Dermis blood vessel endothelial cell (primary cell): ENCODE results near the gene AQP5. TPM values are rescaled to one million over a fixed set of nuclear protein-coding genes. Genes with fewer than 3 reads are reported as not detected.

Experiments used
- DNase-seq: peaks from one replicate; pipeline ENCODE4 v3.0.0; 2010
- total RNA-seq: library from RNA; depleted of rRNA; stranded (reverse); fragments of >200 nt; gene quantifications from 2 replicates; pipeline ENCODE4 v1.2.3, GENCODE V29; 2014

The AQP5 gene
- total RNA-seq, 1 donor from 2014 or later, result 1.4 TPM

- no peak for DNase-seq
Measured at GRCh38 chr12:49932533-49933130, 29.0 kb upstream of the AQP5 start.

GRCh38 chr12:49933796-49934195 lies 27.9 kb upstream of the AQP5 start:
- no peak for DNase-seq

- no peak for DNase-seq
Measured at GRCh38 chr12:49934505-49934904, 27.2 kb upstream of the AQP5 start.

- DNase-seq, result no peak
Measured at GRCh38 chr12:49936925-49937324, 24.7 kb upstream of the AQP5 start.

- DNase-seq, result no peak
Measured at GRCh38 chr12:49937639-49938300, 23.9 kb upstream of the AQP5 start.

- DNase-seq, result no peak
Measured at GRCh38 chr12:49939307-49939706, 22.4 kb upstream of the AQP5 start.

- no peak for DNase-seq
Measured at GRCh38 chr12:49939707-49940106, 22.0 kb upstream of the AQP5 start.

- DNase-seq, result no peak
Measured at GRCh38 chr12:49941556-49942511, 19.8 kb upstream of the AQP5 start.

- DNase-seq, result no peak
Measured at GRCh38 chr12:49942512-49942893, 19.2 kb upstream of the AQP5 start.

GRCh38 chr12:49942921-49943624 lies 18.6 kb upstream of the AQP5 start:
- no peak for DNase-seq

- DNase-seq, result no peak
Measured at GRCh38 chr12:49943625-49943960, 18.1 kb upstream of the AQP5 start.

GRCh38 chr12:49944046-49944445 lies 17.6 kb upstream of the AQP5 start:
- no peak for DNase-seq

GRCh38 chr12:49944718-49945117 lies 17.0 kb upstream of the AQP5 start:
- no peak for DNase-seq

GRCh38 chr12:49945394-49946080 lies 16.1 kb upstream of the AQP5 start:
- DNase-seq, result peak; percentile 89

- DNase-seq, result no peak
Measured at GRCh38 chr12:49946086-49946485, 15.6 kb upstream of the AQP5 start.

GRCh38 chr12:49946497-49946896 lies 15.2 kb upstream of the AQP5 start:
- no peak for DNase-seq

GRCh38 chr12:49947593-49948226 lies 14.0 kb upstream of the AQP5 start:
- no peak for DNase-seq

- no peak for DNase-seq
Measured at GRCh38 chr12:49948866-49949845, 12.5 kb upstream of the AQP5 start.

- no peak for DNase-seq
Measured at GRCh38 chr12:49949866-49950265, 11.8 kb upstream of the AQP5 start.
